Transverse colon (tissue), 3 donors: Measurements from ENCODE around the gene PPM1N.

ENCODE experiments used
- CTCF ChIP-seq, 5 experiments: fragments of 200-600 bp in 3 of 5; fragments of 450-650 bp in 2 of 5; sonication (generic) in 3 of 5; IDR thresholded peaks; 1 replicate in 2 of 5; 2 replicates in 3 of 5; pipeline ENCODE4 v1.5.1; 2016 to 2017; ENCODE audit warnings: antibody characterized with exemption in 5 of 5, inconsistent platforms in 3 of 5, mild to moderate bottlenecking in 2 of 5, moderate library complexity in 1 of 5
- EP300 ChIP-seq: sonication (generic); formaldehyde crosslinking; IDR thresholded peaks from one replicate; pipeline ENCODE4 v1.6.1; 2017; ENCODE audit warnings: antibody characterized with exemption, low read depth
- POLR2A ChIP-seq: fragments of 450-650 bp; IDR thresholded peaks from one replicate; pipeline ENCODE4 v1.6.1; 2016; ENCODE audit warnings: antibody characterized with exemption, mild to moderate bottlenecking, moderate library complexity

GRCh38 chr19:45512881-45513483 lies 14.7 kb downstream of the PPM1N start:
- TF ChIP-seq CTCF (IDR thresholded peaks at IDR 0.05) (no peak), POLR2A (no peak), EP300 (no peak)
